Bronchial epithelial cell (primary cell): ENCODE data around the gene FGF4. TPM values are rescaled to one million over a fixed set of nuclear protein-coding genes. Genes with fewer than 3 reads are reported as not detected.

Experiments used
- DNase-seq: peaks from one replicate; pipeline ENCODE4 v3.0.0-alpha.2; 2010; ENCODE audit warnings: low read depth
- FAIRE-seq: peaks from 2 replicates; lab custom pipeline; 2011; peaks lifted over from hg19 to GRCh38; lab: Jason Lieb, UNC
- H3K27me3 ChIP-seq: 2 replicates; pipeline ENCODE4 v1.5.1; 2011; ENCODE audit warnings: low read length; ENCODE audit not compliant: control insufficient read depth, insufficient read depth
- H3K36me3 ChIP-seq: 2 replicates; pipeline ENCODE4 v1.5.1; 2011; ENCODE audit warnings: low read length; ENCODE audit not compliant: control insufficient read depth, insufficient read depth
- H3K4me3 ChIP-seq: 2 replicates; pipeline ENCODE4 v1.5.1; 2011; ENCODE audit warnings: mild to moderate bottlenecking, low read depth, low read length, control low read depth
- CTCF ChIP-seq: IDR thresholded peaks from 2 replicates; pipeline ENCODE4 v1.5.1; 2011; ENCODE audit warnings: mild to moderate bottlenecking, moderate library complexity, low read length, control low read depth, inconsistent platforms; ENCODE audit not compliant: insufficient read depth, severe bottlenecking
- total RNA-seq: library from RNA; depleted of rRNA; stranded (reverse); fragments of >200 nt; gene quantifications from 2 replicates; pipeline ENCODE4 v1.2.1, GENCODE V29; 2014

FGF4 gene
- total RNA-seq, 1 donor from 2014 or later, result not detected

GRCh38 chr11:69799582-69799981, 24.4 kb upstream of the FGF4 start:
- TF ChIP-seq CTCF, result no peak
- no peaks in the 10 kb centered on the region for H3K36me3 ChIP-seq
- no peak for FAIRE-seq
- DNase-seq, result peak; percentile 34
- no peak overlapping the region for H3K4me3 ChIP-seq
- H3K27me3 ChIP-seq, result no peaks in the 10 kb centered on the region

GRCh38 chr11:69799097-69799496, 24.0 kb upstream of the FGF4 start:
- no peaks in the 10 kb centered on the region for H3K27me3 ChIP-seq
- TF ChIP-seq CTCF, result no peak
- FAIRE-seq (no peak), DNase-seq (no peak)
- H3K4me3 ChIP-seq, result no peak overlapping the region
- no peaks in the 10 kb centered on the region for H3K36me3 ChIP-seq

GRCh38 chr11:69797737-69798528, 22.8 kb upstream of the FGF4 start:
- Histone ChIP-seq H3K4me3 (no peak overlapping the region), H3K27me3 (no peaks in the 10 kb centered on the region), H3K36me3 (no peaks in the 10 kb centered on the region)
- TF ChIP-seq CTCF, result no peak
- FAIRE-seq (no peak), DNase-seq (no peak)

- no peak for FAIRE-seq
- H3K36me3 ChIP-seq, result no peaks in the 10 kb centered on the region
- no peak overlapping the region for H3K4me3 ChIP-seq
- DNase-seq, result no peak
- no peak for TF ChIP-seq CTCF
- H3K27me3 ChIP-seq, result no peaks in the 10 kb centered on the region
Measured at GRCh38 chr11:69797156-69797555, 22.0 kb upstream of the FGF4 start.

- Histone ChIP-seq H3K36me3 (no peaks in the 10 kb centered on the region), H3K4me3 (no peak overlapping the region), H3K27me3 (no peaks in the 10 kb centered on the region)
- FAIRE-seq (peak; percentile 55), DNase-seq (no peak)
- no peak for TF ChIP-seq CTCF
Measured at GRCh38 chr11:69796063-69796462, 20.9 kb upstream of the FGF4 start.
